ENCODE data around the gene BMX.

The BMX gene

GRCh38 chrX:15500497-15500966, at the start of gene BMX:
Gene BMX (plus strand): TSS chrX:15500807. CDS start chrX:15508354, 7,547 bp downstream.
- no peak for DNase-seq (ENCODE audit: low read depth)
- H3K4me3 ChIP-seq (ENCODE audit: low read depth, low read length): no peak within 1 kb of the TSS
- TF ChIP-seq CTCF (IDR thresholded peaks at IDR 0.05; ENCODE audit: low read depth, low read length, missing control alignments): no peak

GRCh38 chrX:15451913-15452312, 48.7 kb upstream of the BMX start:
- H3K4me3 ChIP-seq (ENCODE audit: low read depth, low read length): no peak overlapping the region
- no peak for DNase-seq (ENCODE audit: low read depth)
- no peak for TF ChIP-seq CTCF (IDR thresholded peaks at IDR 0.05; ENCODE audit: low read depth, low read length, missing control alignments)

GRCh38 chrX:15464704-15465103, 35.9 kb upstream of the BMX start:
- no peak for DNase-seq (ENCODE audit: low read depth)
- no peak overlapping the region for H3K4me3 ChIP-seq (ENCODE audit: low read depth, low read length)
- no peak for TF ChIP-seq CTCF (IDR thresholded peaks at IDR 0.05; ENCODE audit: low read depth, low read length, missing control alignments)

- DNase-seq (ENCODE audit: low read depth): no peak
- TF ChIP-seq CTCF (IDR thresholded peaks at IDR 0.05; ENCODE audit: low read depth, low read length, missing control alignments): no peak
- no peak overlapping the region for H3K4me3 ChIP-seq (ENCODE audit: low read depth, low read length)
Measured at GRCh38 chrX:15465347-15465746, 35.3 kb upstream of the BMX start.

GRCh38 chrX:15465896-15466651, 34.5 kb upstream of the BMX start:
- no peak for DNase-seq (ENCODE audit: low read depth)
- no peak overlapping the region for H3K4me3 ChIP-seq (ENCODE audit: low read depth, low read length)
- peak; percentile 48 for TF ChIP-seq CTCF (IDR thresholded peaks at IDR 0.05; ENCODE audit: low read depth, low read length, missing control alignments)

GRCh38 chrX:15468036-15468435, 32.6 kb upstream of the BMX start:
- DNase-seq (ENCODE audit: low read depth): no peak
- no peak overlapping the region for H3K4me3 ChIP-seq (ENCODE audit: low read depth, low read length)
- TF ChIP-seq CTCF (IDR thresholded peaks at IDR 0.05; ENCODE audit: low read depth, low read length, missing control alignments): peak; percentile 33

GRCh38 chrX:15469613-15470012, 31.0 kb upstream of the BMX start:
- no peak for TF ChIP-seq CTCF (IDR thresholded peaks at IDR 0.05; ENCODE audit: low read depth, low read length, missing control alignments)
- H3K4me3 ChIP-seq (ENCODE audit: low read depth, low read length): no peak overlapping the region
- DNase-seq (ENCODE audit: low read depth): no peak

Data from GM12864 (cell line).